AG04450 (cell line): Measurements from ENCODE around the gene ZNF830. TPM values are rescaled to one million over a fixed set of nuclear protein-coding genes. Genes with fewer than 3 reads are reported as not detected.

Experiments
- CTCF ChIA-PET: fragments of 300-600, 350-600 bp; formaldehyde crosslinking; extraction: SDS; loops from one replicate; lab custom pipeline; 2022; ENCODE audit warnings: antibody characterized with exemption, inconsistent platforms; lab: Charles Lee
- POLR2A ChIA-PET: fragments of 350-600 bp; formaldehyde crosslinking; extraction: SDS; loops from one replicate; lab custom pipeline; 2021; ENCODE audit warnings: antibody characterized with exemption, inconsistent platforms; lab: Yijun Ruan, JAX
- DNase-seq: peaks from one replicate; pipeline ENCODE4 v3.0.0-alpha.2; 2011; ENCODE audit warnings: low read depth, low spot score
- H3K27ac ChIP-seq: one replicate; pipeline ENCODE4 v1.5.1; 2012; ENCODE audit warnings: low read depth, low read length, control low read depth
- H3K27me3 ChIP-seq: one replicate; pipeline ENCODE4 v1.6.0; 2012; ENCODE audit warnings: low read length; ENCODE audit not compliant: control insufficient read depth, insufficient read depth
- H3K4me3 ChIP-seq: 2 replicates; pipeline ENCODE4 v1.5.1; 2011; ENCODE audit warnings: mild to moderate bottlenecking, low read depth, low read length, control low read depth
- H3K9me3 ChIP-seq: 2 replicates; pipeline ENCODE4 v1.5.1; 2012; ENCODE audit warnings: low read length; ENCODE audit not compliant: control insufficient read depth, insufficient read depth
- polyA plus RNA-seq: library from polyadenylated mRNA; depleted of rRNA; stranded (reverse); fragments of >200 nt; gene quantifications from 2 replicates; pipeline ENCODE4 v1.2.3, GENCODE V29; 2011
- TF ChIP-seq, protein P1 (sequence below): IDR thresholded peaks from 2 replicates; pipeline ENCODE4 v1.5.1; 2011; ENCODE audit warnings: low read depth, low read length, control low read depth, inconsistent platforms

Gene ZNF830
- polyA plus RNA-seq, 1 experiment = 9.4 TPM

DNA sequence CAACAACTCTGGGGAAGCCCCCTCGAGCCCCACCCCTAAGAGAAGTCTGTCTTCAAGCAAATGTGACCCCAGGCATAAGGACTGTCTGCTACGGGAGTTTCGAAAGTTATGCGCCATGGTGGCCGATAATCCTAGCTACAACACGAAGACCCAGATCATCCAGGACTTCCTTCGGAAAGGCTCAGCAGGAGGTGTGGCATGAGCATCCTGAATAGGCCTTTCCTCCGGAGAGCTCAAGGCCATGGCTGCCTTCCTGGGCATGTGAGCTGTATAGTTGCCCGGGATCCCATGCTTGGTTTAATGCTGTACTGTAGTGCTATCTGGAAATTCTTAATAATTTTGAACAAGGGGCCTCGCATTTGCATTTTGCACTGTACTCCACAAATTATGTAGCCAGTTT lies 28.1 kb downstream of the ZNF830 start:
- TF ChIP-seq, protein P1, sequence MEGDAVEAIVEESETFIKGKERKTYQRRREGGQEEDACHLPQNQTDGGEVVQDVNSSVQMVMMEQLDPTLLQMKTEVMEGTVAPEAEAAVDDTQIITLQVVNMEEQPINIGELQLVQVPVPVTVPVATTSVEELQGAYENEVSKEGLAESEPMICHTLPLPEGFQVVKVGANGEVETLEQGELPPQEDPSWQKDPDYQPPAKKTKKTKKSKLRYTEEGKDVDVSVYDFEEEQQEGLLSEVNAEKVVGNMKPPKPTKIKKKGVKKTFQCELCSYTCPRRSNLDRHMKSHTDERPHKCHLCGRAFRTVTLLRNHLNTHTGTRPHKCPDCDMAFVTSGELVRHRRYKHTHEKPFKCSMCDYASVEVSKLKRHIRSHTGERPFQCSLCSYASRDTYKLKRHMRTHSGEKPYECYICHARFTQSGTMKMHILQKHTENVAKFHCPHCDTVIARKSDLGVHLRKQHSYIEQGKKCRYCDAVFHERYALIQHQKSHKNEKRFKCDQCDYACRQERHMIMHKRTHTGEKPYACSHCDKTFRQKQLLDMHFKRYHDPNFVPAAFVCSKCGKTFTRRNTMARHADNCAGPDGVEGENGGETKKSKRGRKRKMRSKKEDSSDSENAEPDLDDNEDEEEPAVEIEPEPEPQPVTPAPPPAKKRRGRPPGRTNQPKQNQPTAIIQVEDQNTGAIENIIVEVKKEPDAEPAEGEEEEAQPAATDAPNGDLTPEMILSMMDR = no peak
- H3K4me3 ChIP-seq = no peak overlapping the region
- no peak for DNase-seq
- H3K27ac ChIP-seq = no peak overlapping the region
- POLR2A ChIA-PET = no interaction called here
- no peaks in the 10 kb centered on the region for H3K27me3 ChIP-seq
- H3K9me3 ChIP-seq = no peaks in the 10 kb centered on the region
- CTCF ChIA-PET = no interaction called here

DNA sequence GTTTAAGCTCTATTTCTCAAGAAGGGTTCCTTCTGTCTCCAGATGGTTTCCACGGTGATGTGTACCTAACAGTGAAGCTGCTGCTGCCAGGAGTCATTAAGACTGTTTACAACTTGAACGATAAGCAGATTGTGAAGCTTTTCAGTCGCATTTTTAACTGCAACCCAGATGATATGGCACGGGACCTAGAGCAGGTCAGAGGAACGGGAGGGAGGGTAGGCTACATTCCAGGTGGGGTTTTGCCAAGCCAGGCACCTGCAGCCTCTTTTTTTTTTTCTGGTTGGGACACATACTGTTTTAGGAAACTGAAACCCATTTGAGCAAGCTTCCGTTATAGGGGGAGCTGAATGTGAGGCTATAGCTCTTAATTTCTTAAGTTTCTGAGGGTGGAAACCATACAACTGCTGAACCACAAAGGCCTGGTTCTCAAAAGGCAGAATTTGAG lies 29.6 kb downstream of the ZNF830 start:
- Histone ChIP-seq H3K27me3 (no peaks in the 10 kb centered on the region), H3K4me3 (no peak overlapping the region), H3K27ac (no peak overlapping the region), H3K9me3 (no peaks in the 10 kb centered on the region)
- CTCF ChIA-PET = interaction anchor here (1.5 kb wide), 2 partner anchors 99 to 129 kb away, joined by 4 to 5 read pairs; no protein-coding TSS in a partner anchor
- no peak for DNase-seq
- POLR2A ChIA-PET = interaction anchor here (1.4 kb wide), 1 partner anchor 10 kb away, joined by 11 read pairs; the partner anchor contains the start of gene LIG3
- TF ChIP-seq, protein P1 = no peak

DNA sequence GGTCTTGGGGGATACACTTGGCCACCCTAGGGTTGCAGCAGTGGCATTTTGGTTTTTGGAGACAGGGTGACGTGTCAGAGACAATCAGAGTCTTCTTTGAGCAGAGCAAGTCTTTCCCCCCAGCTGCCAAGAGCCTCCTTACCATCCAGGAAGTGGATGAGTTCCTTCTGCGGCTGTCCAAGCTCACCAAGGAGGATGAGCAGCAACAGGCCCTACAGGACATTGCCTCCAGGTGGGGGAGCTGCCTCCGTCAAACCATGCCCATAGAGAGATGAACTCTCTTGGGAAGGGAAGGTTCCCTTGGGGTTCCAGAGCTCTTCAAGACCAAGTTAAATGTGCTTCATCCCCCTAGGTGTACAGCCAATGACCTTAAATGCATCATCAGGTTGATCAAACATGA lies 30.3 kb downstream of the ZNF830 start:
- ChIA-PET POLR2A (interaction anchor here (1.4 kb wide), 1 partner anchor 11 kb away, joined by 11 read pairs; the partner anchor contains the start of gene LIG3), CTCF (interaction anchor here (0.6 to 1.5 kb wide), 3 partner anchors 9 to 129 kb away, joined by 3 to 5 read pairs (median 4); no protein-coding TSS in a partner anchor)
- H3K27me3 ChIP-seq = no peaks in the 10 kb centered on the region
- H3K27ac ChIP-seq = no peak overlapping the region
- TF ChIP-seq, protein P1 = no peak
- no peaks in the 10 kb centered on the region for H3K9me3 ChIP-seq
- DNase-seq = no peak
- H3K4me3 ChIP-seq = no peak overlapping the region

DNA sequence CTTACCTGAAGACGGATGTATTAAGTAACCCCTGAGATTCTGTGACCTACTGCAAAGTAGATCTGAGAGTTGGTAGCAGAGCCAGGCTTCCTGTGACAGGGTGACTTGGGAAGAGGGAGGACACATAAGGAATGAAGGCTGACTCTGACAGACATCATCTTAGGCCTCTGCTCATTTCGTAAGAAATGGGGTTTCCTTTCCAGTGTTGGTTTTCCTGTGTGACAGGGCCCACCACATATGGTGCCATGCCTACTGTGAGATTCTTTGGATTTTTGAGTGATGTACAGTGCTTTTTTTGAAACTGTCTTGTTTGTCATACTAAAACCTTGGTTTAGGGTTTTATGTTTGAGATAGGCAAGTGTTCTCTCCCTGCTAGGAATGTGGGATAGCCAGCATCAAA lies 31.7 kb downstream of the ZNF830 start:
- H3K4me3 ChIP-seq = no peak overlapping the region
- H3K9me3 ChIP-seq = no peaks in the 10 kb centered on the region
- H3K27ac ChIP-seq = no peak overlapping the region
- DNase-seq = no peak
- POLR2A ChIA-PET = no interaction called here
- TF ChIP-seq, protein P1 = no peak
- CTCF ChIA-PET = interaction anchor here (1.2 kb wide), 1 partner anchor 12 kb away, joined by 4 read pairs; no protein-coding TSS in a partner anchor
- H3K27me3 ChIP-seq = no peaks in the 10 kb centered on the region
